Astrocyte of the spinal cord (primary cell): ENCODE measurements around the gene VANGL2.

Experiments
- DNase-seq: peaks from one replicate; pipeline ENCODE4 v3.0.0; 2011; ENCODE audit warnings: low read depth, low spot score
- H3K4me3 ChIP-seq: 2 replicates; pipeline ENCODE4 v1.5.1; 2011; ENCODE audit warnings: low read depth, mild to moderate bottlenecking, low read length, moderate library complexity
- CTCF ChIP-seq: IDR thresholded peaks from 2 replicates; pipeline ENCODE4 v1.5.1; 2012; ENCODE audit warnings: low read depth, mild to moderate bottlenecking, low read length, inconsistent platforms
- in situ Hi-C: cut with HindIII; loops from 2 replicates; pipeline ENCODE4 v1.10.0; 2017; ENCODE audit warnings: low sequenced_read_pairs

VANGL2 gene

GRCh38 chr1:160404094-160404493 lies 3.7 kb downstream of the VANGL2 start:
- in situ Hi-C loops = no loop called here
- no peak for TF ChIP-seq CTCF
- DNase-seq = no peak
- no peak overlapping the region for H3K4me3 ChIP-seq

- DNase-seq = no peak
- H3K4me3 ChIP-seq = no peak overlapping the region
- TF ChIP-seq CTCF = no peak
- in situ Hi-C loops = no loop called here
Measured at GRCh38 chr1:160405331-160405877, 5.0 kb downstream of the VANGL2 start.

- no peak for DNase-seq
- no peak for TF ChIP-seq CTCF
- H3K4me3 ChIP-seq = no peak overlapping the region
- in situ Hi-C loops = no loop called here
Measured at GRCh38 chr1:160406131-160406968, 6.0 kb downstream of the VANGL2 start.

- peak; percentile 27 for DNase-seq
- in situ Hi-C loops = no loop called here
- TF ChIP-seq CTCF = no peak
- no peak overlapping the region for H3K4me3 ChIP-seq
Measured at GRCh38 chr1:160407839-160408801, 7.8 kb downstream of the VANGL2 start.

- in situ Hi-C loops = no loop called here
- H3K4me3 ChIP-seq = no peak overlapping the region
- TF ChIP-seq CTCF = no peak
- DNase-seq = no peak
Measured at GRCh38 chr1:160408864-160409263, 8.5 kb downstream of the VANGL2 start.

GRCh38 chr1:160409486-160409885 lies 9.1 kb downstream of the VANGL2 start:
- no peak for DNase-seq
- H3K4me3 ChIP-seq = no peak overlapping the region
- no peak for TF ChIP-seq CTCF
- in situ Hi-C loops = no loop called here
